ENCODE results near the gene ABCC8.

The ABCC8 gene

DNA sequence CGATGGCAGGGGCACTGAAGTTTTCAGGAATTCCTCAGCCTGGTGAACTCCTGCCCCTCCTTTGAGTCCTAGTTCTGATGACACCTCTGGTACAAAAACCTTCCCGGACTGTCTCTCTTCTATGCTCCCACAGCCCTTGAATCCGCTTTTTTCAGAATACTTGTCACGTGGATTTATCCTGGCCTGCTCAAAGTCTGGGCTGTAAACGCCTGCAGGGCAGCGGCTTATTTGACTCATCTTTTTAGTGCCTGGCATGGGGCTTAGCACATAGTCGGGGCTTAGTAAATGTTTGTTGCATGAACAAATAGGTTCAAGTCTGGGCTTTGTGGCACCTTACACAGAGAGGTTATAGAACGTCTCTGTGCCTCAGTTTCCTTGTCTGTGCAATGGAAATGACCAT is 74.8 kb downstream of the ABCC8 start:
- no peak for DNase-seq

DNA sequence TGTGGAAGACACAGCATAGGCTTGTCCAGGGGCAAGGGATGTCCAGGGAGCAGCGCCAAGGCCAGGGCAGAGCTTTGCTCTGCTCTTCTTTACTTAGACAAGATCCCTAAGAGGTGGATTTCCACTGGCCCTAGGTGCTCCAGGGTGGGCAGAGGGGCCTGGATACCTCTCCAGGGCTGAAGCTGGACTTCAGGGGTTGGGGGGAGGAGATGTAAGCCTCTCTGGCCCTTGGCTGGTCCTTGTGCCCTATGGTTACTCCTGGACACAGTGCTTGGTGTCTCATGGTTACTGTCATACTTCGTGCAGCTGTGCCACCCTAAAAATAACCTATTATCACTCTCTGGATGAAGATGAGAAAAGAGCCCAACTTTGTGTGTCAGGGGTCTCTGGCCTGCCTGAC is 75.3 kb downstream of the ABCC8 start:
- DNase-seq: no peak

DNA sequence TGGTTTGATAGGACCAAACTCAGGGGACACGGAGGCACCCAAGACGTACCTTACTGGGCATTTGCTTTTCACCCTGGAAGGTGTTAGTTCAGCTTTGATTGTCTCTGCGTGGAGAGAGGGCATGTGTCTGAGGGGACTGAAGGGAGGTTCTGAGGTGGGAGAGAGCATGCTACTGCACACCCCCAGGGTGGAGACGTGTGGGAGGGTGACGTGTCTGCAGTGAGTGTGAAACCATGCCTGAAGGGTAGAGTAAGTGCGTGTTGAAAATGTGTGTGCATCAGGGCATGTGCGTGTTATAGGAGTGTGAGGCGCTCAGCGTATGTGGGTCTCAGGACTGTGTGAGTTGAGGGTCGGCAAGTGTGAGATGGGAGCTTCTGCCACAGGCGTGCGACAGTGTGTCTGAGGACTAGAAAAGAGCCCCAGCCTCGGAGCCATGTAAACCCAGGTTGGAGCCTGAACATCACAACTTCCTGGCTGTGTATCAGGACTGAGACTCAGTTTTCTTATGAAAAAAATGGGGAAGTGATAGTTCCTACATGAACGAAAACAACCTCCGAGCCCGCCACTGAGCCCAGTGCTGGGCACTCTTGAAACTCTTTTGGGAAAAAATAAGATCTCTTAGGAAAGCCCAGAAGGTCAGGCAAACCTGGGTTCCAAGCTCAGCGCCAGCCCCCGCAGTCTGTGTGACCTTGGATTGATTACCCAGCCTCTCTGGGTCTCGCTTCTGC is 76.4 kb downstream of the ABCC8 start:
- peak; percentile 49 for DNase-seq

DNA sequence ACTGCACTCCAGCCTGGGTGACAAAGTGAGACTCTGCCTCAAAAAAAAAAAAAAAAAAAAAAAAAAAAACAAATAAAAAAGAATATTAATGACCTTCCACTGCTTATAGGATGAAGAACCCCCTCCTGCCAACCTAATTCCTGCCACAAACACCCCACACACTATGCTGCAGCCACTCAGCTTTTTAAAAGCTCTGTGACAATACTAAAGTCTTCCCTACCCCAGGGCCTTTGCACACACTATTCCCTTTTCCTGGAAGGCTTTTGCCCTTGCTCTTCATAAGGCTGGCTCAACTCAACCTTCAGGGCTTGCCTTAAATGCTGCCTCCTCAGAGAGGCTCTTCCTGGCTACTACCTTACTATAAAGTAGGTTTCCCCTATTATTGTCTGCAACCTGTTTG is 77.4 kb downstream of the ABCC8 start:
- no peak for DNase-seq

DNA sequence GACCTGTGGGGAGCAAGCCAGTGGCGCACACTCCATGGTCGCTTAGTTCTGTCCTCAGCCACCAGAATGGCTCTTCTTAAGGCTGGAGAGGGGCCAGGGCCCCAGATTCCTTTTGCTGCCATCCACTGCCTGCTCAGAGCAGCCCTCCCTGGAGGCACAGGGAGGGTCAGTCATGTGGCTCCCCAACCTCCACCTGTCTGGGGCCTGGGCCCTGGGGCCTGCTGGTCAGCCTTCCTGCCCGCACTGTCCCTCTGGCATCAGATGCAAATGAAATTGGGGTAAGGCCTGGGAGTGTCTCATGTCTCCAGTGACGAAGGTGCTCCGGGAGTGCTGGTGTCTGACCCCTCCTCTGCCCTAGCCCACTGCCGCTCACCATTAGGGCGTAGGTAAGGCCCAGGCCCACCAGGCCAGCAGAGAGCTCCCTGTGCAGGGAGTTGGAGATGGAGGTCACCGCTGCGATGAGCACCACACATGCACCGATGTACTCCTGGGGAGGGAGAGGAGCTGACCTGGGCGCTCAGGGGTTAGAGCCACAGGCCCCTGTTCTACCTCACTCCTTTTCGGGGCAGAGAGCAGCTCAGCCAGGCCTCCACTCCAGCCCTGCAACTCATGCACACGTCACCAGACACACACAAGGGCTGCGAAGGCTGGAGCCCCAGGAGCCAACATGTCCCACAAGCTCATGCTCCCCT is 79.2 kb downstream of the ABCC8 start:
- peak; percentile 58 for DNase-seq

DNA sequence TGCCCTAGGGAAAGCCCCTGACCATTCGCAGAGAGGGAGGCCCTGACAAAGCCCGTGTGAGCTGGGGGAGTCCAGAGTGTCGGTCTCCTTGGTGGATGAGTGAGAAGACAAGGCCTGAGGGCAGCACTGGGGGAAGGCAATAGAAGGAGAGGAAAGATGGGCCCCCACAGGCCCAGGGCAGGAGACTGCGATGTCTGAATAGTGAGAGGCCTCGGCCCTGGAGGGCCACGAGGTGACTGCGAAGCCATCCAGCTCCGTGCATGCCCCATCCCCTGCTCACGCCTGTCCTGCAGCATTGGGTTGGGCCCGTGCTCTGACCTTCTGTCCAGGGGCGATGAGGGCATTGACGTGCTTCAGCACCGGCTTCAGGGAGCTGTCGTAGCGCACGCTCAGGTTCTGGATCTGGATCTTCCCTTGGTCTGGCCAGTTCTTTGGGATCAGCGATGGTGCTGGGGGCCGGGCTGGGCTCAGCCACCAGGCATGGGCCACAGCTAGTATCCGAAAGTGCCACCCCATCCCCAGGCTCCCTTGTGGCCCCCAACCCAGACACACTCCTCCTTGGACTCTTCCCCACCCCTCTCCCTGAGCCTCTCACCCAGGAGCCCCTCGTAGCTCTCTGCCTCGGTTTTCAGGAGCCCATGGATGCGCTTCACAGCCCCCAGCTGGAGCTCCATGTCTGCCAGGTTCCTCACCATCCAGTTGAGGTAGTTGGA is 79.9 kb downstream of the ABCC8 start:
- peak; percentile 51 for DNase-seq

DNA sequence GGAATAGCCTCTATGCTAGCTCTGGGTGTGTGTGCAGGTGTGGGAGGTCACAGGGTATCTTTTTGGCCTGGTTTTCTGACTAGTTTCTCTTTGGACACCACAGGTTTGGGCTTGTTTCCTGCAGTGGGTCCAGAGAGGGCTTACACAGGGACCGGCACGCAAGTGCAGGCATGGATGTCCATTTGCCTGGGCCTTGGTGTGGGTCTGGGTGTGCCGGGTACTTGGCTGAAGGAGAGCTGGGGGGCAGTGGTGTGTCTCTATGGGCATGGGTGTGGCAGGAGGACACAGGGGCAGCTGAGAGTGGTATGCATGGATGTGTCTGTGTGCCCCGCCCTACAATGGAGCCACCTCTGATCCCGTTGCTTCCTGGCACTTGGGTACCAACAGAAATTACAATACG is 80.7 kb downstream of the ABCC8 start:
- DNase-seq: peak; percentile 43

DNA sequence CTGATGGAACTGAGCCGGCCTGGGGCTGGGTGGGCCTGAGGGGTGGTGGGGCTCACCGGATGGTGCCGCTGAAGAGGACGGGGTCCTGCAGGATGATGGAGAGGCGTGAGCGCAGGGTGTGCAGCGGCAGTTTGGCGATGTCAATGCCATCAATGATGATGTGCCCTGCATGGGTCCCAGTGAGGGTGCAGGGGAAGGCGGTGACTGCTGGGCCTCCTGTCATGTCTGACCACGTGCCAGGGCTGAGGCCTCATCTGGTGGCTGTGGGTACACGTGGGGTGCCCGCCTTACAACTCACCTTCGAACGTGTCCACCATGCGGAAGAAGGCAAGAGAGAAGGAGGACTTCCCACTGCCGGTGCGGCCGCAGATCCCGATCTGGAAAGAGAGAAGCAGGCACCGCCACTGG is 81.1 kb downstream of the ABCC8 start:
- peak; percentile 55 for DNase-seq

DNA sequence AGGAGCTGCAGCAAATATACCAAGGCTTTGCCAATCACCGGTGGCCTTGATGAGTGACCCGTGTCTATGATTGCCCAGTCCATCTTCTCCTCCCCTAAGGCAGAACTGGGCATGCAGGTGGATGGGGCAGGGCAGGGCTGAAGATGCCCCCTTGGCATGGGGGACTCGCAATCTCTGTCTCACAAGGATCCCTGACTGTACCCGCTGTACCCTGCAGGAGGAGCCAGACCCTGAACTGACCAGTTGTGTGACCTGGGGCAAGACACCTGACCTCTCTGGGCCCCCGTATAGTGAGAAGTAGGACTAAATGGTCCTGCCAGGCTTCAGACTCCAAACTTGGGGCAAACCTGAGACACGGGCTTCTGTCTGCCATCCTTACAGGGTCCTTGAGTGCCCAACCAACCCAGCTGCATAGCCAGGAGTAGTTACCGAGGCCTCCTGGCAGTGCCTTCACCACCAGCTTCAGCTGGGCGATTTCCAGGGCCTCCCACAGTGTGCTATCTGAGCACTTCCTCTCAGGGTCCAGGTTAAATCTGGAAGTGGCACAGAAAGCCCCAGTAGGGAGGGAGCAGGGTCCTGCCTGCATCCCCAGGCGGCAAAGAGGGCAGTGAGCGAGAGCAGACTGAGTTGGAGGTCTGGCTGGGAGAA is 81.8 kb downstream of the ABCC8 start:
- no peak for DNase-seq

DNA sequence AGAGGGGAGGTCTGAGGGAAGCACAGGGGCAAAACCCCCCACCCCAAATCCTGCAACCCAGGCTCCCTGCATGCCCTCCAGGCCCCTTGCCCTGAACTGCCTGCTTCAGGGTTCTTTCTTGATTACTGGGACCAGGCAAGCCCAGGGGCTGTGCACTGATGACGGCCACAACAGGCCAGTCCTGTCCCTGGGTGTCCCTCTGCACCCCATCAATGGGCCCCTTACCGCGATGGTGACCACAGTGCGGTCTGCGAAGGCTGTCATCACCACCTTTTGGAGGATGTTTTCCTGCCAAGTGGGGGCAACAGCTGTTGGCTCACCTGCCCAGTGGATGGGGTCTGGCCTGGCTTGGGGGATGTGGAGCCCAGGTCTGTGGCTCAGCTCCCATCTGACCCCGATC is 83.2 kb downstream of the ABCC8 start:
- DNase-seq: no peak

DNA sequence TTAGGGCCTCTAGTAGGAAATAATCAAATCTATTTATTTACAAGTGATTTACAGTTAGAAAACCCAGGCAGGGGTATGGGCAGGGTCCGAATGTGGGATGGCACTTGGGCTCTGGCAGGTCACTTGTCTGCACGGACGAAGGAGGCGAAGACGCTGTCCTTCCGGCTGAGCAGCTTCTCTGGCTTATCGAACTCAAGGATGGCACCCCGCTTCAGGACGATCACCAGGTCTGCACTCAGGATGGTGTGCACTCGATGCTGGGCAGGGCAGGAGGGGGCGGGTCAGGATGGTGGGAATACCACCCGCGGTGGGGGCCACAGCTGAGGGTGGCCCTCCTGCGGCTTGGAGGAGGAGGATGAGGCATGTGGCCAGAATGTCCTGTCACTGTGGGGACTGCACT is 83.8 kb downstream of the ABCC8 start:
- no peak for DNase-seq

DNA sequence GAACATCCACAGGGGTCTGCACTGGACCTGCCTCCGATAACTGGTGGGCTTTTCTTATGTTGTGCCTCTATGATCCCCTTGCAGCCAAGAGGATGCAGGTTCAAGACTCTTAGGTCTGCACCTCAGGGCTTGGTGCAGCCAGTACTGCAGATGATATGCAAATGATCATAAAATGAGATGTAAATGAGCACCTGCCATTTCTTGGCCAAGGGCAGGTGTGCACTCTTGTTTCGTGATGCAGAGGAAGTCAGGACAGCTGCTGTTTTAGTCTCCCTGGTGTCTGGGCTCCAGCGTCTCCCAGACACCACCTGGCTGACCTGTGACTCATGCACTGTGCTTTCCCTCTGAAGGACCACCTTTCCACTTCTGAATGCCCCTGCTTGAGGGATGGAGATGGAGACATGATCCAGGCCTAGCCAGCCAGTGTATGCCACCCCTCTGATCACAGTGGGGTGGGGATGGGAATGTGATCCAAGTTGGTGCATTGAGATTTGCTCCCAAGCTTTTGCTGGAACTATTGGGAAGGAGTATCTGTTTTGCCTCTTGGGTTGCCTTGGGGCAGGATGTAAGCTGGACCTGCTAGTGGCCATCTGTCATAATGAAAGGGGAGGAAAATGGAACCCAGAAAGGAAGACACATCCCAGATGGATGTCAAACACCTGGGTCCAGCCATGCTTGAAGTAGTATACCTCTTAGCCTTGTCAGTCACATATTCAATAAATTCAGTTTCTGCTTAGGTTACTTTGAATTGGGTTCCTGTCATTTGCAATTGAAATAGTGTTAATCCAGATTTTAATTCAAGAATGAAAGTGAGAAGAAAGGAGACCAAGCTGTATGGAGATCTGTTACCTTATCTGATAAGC is 84.9 kb downstream of the ABCC8 start:
- no peak for DNase-seq

DNA sequence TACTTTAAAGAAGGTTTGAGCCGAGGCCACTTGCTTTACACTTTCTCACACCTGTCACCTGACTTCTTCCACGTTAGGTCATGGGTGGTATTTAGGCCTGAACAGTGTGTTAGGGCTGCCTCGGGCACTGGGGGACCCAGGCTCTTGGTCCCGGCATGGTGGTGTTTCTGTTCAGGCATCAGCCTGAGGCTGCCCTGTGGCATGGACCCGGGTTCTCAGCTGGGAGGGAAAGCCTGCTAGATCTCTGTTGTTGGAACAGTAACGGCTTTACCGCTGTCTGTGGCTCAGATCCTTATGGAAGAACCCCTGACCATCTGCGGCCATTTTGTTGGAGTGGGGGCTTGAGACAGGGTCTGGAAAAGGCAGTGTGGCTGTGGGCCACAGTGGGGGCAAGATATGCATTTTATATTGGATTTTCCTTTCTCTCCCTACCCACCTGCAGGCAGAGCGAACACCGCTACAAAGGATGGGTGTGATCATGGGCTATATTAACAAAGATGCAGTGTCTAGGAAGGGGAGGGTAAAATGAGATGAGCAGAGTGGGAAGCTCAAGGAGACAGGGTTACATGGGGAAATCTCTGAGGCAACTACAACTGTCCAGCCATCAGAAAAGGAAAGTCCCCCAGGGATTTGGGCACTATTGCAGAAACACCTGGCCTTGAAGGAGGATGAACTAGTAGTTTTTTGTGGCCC is 86.5 kb downstream of the ABCC8 start:
- no peak for DNase-seq

DNA sequence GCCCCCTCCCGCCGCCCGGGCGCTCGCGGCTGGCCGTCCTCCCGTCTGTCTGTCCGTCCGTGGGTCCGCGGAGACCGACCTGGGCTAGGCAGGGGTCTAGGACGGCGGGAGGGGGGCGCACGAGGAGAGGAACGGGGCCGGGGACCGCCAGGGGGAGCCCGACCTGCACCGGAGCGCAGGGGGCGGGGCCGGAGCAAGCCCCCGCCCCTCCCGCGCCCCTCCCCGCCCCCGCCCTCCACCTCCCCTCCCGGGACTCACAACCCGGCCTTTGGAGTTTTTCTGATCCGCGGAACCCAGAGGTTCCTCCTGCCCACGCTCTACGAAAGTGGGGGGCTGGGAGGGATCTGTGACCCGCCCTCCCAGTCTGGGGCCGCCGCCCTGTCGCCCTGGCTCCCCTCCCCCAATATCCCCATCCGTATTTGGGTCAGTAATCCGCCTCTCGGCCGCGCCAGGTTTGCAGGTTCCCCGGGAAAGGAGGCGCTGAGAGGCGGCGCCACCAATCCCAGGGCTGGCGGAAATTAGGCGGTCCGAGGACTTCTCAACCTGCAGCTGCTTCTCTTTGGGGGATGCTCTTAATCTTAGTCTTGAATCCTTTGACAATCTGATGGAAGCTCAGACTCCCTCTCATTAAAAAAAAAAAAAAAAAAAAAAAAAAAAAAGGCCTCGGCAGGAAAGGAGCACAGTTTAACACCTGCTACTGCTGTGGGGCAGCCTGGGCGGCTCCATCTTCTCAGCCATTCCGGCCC is 87.3 kb downstream of the ABCC8 start:
- DNase-seq: peak; percentile 94

DNA sequence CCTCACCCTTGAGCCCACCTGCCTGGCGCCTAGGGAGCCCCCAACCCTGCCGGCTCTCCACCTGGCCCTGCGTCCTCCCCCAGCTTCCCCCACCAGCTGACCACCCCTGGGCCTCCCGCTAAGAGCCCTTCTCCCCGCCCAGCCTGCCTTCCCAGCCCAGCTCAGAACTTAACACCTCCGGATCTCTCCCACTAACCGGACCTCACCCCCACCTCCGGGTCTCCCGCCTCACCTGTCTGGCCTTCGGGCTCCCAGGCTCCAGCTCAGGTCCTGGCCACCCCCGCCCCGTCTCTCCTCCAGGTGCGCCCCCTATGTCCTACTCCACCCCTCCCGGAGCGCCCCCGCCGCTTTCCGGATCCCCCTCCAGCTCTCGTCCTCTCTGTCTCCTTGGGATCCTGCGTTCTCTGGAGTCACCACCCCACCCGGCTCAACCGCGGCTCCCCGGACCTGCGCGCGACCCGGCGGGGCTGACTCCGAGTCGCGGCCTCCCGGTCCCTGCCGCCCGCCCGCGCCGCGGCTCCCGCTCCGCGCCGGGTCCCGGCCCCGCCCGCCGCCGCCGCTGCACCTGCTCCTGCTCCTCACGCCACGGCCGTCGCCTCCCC is 87.9 kb downstream of the ABCC8 start, which contains the start of gene KCNJ11:
Gene KCNJ11, minus strand, starts transcription at position 51 of the 602 bp plus-strand sequence. CDS start 568 bp downstream, outside the sequence.
- DNase-seq: no peak

DNA sequence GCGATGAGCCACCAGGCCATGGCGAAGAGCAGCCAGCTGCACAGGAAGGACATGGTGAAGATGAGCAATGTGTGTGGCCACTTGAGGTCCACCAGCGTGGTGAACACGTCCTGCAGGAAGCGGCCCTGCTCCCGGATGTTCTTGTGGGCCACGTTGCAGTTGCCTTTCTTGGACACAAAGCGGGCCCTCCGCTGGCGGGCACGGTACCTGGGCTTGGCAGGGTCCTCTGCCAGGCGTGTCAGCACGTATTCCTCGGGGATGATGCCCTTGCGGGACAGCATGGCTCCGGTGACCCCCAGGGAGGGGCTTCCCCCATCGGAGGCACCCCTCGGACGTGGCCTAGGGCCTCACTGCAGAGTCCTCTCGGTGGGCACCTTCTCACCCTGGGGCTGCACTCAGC is 88.8 kb downstream of the ABCC8 start:
- DNase-seq: no peak

DNA sequence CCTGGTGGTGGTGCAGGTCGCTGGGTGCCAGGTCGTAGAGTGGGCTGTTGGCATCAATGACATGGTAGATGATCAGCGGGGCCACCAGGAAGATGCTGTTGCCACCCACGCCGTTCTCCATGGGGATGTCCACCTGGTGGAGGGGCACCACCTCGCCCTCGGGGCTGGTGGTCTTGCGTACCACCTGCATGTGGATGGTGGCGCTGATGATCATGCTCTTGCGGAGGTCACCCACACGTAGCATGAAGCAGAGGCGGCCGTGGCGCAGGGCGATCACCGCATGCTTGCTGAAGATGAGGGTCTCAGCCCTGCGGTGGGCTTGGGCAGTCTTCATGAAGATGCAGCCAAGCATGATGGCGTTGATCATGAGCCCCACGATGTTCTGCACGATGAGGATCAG is 89.4 kb downstream of the ABCC8 start:
- DNase-seq: no peak

DNA sequence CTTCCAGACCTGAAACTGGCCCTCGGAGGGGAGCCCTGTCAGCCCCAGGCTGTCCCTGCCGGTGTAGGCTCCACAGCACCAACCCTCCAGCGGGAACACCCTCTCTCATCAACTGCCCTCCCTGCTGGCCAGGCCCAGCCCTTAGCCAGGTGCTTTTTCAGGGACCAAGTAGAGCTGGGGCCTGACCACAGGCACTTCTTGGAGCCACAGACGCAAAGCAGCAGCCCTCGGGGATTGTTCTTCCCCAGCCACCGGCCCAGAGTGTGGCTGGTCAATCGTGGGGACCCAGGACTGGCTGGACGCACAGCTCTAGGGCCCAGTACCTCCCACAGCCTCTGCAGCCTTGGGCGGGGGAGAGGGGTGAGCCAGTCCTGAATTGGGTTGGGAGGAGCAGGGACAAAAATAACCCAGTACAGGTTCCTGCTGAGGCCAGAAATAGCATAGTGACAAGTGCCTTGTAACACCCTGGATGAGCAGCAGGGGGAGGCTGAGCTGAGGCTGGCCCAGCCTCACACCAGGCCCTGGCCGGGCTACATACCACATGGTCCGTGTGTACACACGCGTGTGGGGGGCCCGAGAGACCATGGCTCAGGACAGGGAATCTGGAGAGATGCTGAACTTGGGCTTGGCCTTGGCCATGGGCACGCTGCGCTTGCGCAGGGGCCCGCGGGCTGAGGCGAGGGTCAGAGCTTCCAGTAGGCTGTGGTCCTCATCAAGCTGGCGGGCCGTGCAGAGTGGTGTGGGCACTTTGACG is 90.1 kb downstream of the ABCC8 start:
- peak; percentile 74 for DNase-seq

DNA sequence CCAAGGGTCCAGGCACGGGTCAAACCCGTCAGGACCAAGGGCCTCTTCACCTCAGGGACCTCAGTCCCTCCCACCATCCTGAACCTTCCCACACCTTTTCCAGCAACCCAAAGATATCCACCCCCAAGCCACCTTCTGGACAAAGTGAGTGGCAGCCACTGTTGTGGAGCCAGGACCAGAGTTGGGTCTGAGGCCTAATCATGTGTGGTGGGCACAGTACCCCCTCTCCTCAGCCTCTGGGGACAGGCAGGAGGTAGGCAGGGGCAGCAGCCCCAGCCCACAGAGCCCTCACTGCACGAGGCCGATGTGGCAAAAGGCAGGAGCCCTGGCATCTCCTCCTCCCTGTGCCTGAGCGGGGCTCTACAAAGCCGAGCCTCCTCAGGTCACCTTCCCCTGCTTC is 90.7 kb downstream of the ABCC8 start:
- no peak for DNase-seq

DNA sequence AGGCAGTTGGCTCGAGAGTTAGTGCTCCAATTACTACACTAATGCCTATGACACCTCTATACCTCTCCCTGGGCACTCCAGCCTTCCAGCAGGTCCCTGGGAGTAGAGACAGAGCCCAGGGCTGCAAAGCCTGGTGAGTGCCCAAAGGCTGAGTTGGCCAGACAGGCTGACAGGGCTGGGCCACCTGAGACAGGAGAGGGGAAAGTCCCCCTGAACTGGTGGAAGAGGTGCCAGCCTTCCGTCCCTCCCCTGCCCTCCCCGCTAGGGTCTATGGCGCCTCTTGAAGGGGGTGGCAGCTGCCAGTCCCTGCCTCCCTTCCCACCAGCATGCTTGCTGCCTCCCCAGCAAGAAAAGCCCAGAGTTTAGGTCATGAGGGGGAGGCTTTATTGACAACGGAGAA is 91.2 kb downstream of the ABCC8 start:
- DNase-seq: no peak

All from activated effector memory CD4-positive, alpha-beta T cell treated with anti-CD3 and anti-CD28 coated beads, Interleukin-2, amount 50 U/mL, for 16 hours (primary cell).